KMS-11 (cell line): Measurements from ENCODE around the gene RAX.
"Not testable (repeated sequence)": the region's sequence is repeated elsewhere in the genome, so short reads cannot be mapped to it uniquely, and the experiment has no call there.

Experiments
- H2AFZ ChIP-seq: fragments of 200-600 bp; sonication (generic); 2 replicates; pipeline ENCODE4 v1.6.1; 2016; ENCODE audit warnings: antibody characterized with exemption, mixed run types, low read depth
- H3K27ac ChIP-seq: fragments of 200-600 bp; sonication (generic); 2 replicates; pipeline ENCODE4 v1.6.1; 2016; ENCODE audit warnings: mild to moderate bottlenecking, mixed run types
- H3K27me3 ChIP-seq: fragments of 200-600 bp; sonication (generic); 2 replicates; pipeline ENCODE4 v1.6.1; 2017; ENCODE audit warnings: mild to moderate bottlenecking, low read depth, mixed run types, moderate library complexity; ENCODE audit not compliant: insufficient read depth
- H3K36me3 ChIP-seq: fragments of 200-600 bp; sonication (generic); 2 replicates; pipeline ENCODE4 v1.6.1; 2017; ENCODE audit warnings: mild to moderate bottlenecking, mixed run types; ENCODE audit not compliant: insufficient read depth
- H3K4me1 ChIP-seq: fragments of 200-600 bp; sonication (generic); 2 replicates; pipeline ENCODE4 v1.6.1; 2016; ENCODE audit warnings: mild to moderate bottlenecking, low read depth, mixed run types; ENCODE audit not compliant: poor library complexity, severe bottlenecking
- H3K4me2 ChIP-seq: fragments of 200-600 bp; sonication (generic); 2 replicates; pipeline ENCODE4 v1.7.0; 2016; ENCODE audit warnings: mild to moderate bottlenecking, mixed run types
- H3K4me3 ChIP-seq: fragments of 200-600 bp; sonication (generic); IDR thresholded peaks from 2 replicates; pipeline ENCODE4 v1.6.1; 2017; ENCODE audit warnings: low read depth, low read length, mixed read lengths; ENCODE audit not compliant: insufficient read depth
- H3K79me2 ChIP-seq: fragments of 200-600 bp; sonication (generic); 2 replicates; pipeline ENCODE4 v1.6.1; 2016; ENCODE audit warnings: low read depth, mixed run types; ENCODE audit not compliant: insufficient read depth
- H3K9ac ChIP-seq: fragments of 200-600 bp; sonication (generic); 2 replicates; pipeline ENCODE4 v1.6.1; 2016; ENCODE audit warnings: mild to moderate bottlenecking, mixed run types
- H4K20me1 ChIP-seq: fragments of 200-600 bp; sonication (generic); 2 replicates; pipeline ENCODE4 v1.6.1; 2016; ENCODE audit warnings: mild to moderate bottlenecking, mixed run types; ENCODE audit not compliant: insufficient read depth
- CTCF ChIP-seq: fragments of 200-600 bp; sonication (generic); conservative IDR thresholded peaks from 2 replicates; pipeline ENCODE4 v1.6.1; 2017; ENCODE audit warnings: low read depth, mild to moderate bottlenecking, antibody characterized with exemption, low read length, moderate library complexity, mixed read lengths

The RAX gene

GRCh38 chr18:59265246-59265973 lies 7.8 kb downstream of the RAX start:
- no peak overlapping the region for H3K27ac ChIP-seq
- no peaks in the 10 kb centered on the region for H3K79me2 ChIP-seq
- no peaks in the 10 kb centered on the region for H4K20me1 ChIP-seq
- peak overlapping the region; percentile 94 for H2AFZ ChIP-seq
- no peaks in the 10 kb centered on the region for H3K36me3 ChIP-seq
- H3K4me2 ChIP-seq, result peak overlapping the region; percentile 94
- H3K4me1 ChIP-seq, result peaks cover 3% of the 10 kb centered on the region
- H3K9ac ChIP-seq, result peak overlapping the region; percentile 39; the same call in 1 of the 2 replicates
- H3K27me3 ChIP-seq, result peaks cover 13% of the 10 kb centered on the region; the same call in 1 of the 2 replicates
- no peak overlapping the region for H3K4me3 ChIP-seq
- TF ChIP-seq CTCF, result no peak

DNA sequence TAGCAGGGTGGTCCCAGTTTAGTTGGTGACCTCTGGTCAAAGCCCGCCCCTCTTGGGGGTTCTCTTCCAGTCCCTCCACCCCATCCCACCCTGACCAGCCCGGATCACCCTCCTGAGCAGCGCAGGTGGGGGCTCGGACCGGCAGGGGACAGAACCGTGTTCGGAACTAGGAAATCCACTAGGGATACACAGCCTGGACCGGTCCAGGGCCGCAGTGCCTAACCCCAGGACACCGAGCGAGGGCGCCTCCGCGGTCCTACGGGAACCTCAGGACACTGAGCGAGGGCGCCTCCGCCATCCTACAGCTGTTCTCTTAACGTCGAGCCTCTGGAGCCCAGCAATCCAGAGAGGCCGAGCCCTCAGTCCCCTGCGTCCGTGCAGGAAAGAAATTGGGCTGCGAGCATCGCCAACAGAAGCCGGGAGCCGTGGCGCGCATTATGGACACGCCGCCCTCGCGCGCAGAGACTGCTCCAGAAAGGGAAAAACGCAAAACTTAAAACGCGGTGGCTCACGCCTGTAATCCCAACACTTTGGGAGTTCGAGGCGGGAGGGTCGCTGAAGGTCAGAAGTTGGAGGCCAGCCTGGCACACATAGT lies 8.5 kb downstream of the RAX start:
- H3K4me2 ChIP-seq, result peak overlapping the region; percentile 94
- H3K9ac ChIP-seq, result no peak overlapping the region
- H3K4me3 ChIP-seq, result no peak overlapping the region

DNA sequence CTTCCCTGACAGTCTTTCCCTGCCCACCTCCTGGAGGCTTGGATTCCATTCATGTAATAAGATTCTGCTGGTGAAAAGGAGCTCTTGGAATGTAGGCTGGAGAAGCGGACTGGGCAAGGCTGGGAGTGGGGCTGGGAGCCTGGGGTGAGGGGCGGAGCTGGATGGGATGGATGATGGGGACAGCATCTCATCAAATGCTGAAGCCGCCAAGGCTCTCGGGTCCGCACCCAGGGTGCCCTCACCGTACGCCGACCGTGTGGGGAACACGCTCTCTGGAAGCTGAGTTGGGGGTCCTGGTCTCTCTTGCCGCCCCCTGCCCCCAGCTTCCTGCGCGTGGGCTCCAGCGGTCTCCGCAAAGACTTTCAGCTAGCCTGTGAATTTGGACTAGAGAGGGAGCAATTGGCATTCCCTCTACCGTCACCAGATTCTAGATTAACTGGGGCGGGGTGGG lies 9.1 kb downstream of the RAX start:
- no peak overlapping the region for H3K9ac ChIP-seq
- no peaks in the 10 kb centered on the region for H4K20me1 ChIP-seq
- no peak for TF ChIP-seq CTCF
- H3K27me3 ChIP-seq, result peaks cover 6% of the 10 kb centered on the region; the same call in 1 of the 2 replicates
- no peaks in the 10 kb centered on the region for H3K4me1 ChIP-seq
- no peak overlapping the region for H3K4me3 ChIP-seq
- H3K27ac ChIP-seq, result no peak overlapping the region
- H2AFZ ChIP-seq, result no peak overlapping the region
- H3K79me2 ChIP-seq, result no peaks in the 10 kb centered on the region
- no peak overlapping the region for H3K4me2 ChIP-seq
- H3K36me3 ChIP-seq, result no peaks in the 10 kb centered on the region

More for the DNA sequence above, 8.5 kb downstream of the RAX start:
- no peaks in the 10 kb centered on the region for H3K36me3 ChIP-seq
- H3K27ac ChIP-seq, result no peak overlapping the region
- no peaks in the 10 kb centered on the region for H3K4me1 ChIP-seq
- no peak for TF ChIP-seq CTCF
- H3K79me2 ChIP-seq, result no peaks in the 10 kb centered on the region
- peaks cover 8% of the 10 kb centered on the region; the same call in 1 of the 2 replicates for H3K27me3 ChIP-seq
- no peaks in the 10 kb centered on the region for H4K20me1 ChIP-seq
- peak overlapping the region; percentile 94 for H2AFZ ChIP-seq

DNA sequence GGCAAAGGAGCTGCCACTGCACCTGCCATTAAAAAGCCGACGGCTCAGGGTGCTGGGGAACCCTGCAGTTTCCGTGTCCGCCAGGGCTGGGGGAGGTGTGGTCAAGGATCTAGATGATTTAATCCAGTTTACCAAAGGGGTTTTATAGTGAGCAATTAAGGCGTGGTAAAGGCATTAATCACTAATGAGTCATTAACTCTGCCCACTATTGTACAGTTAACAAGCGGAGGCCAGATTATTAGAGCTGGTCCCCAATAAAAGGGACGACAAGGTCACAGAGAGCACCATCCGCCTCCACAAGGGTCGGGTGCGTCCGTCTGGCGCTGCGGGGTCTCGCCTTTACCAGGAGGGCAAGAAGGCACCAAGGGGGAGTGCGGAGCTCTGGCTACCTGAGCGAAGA lies 9.6 kb downstream of the RAX start:
- Histone ChIP-seq H2AFZ (no peak overlapping the region), H3K4me1 (no peaks in the 10 kb centered on the region), H3K9ac (no peak overlapping the region), H3K27ac (no peak overlapping the region), H3K4me3 (no peak overlapping the region), H3K79me2 (no peaks in the 10 kb centered on the region), H3K27me3 (peaks cover 6% of the 10 kb centered on the region; the same call in 1 of the 2 replicates), H3K4me2 (no peak overlapping the region), H4K20me1 (no peaks in the 10 kb centered on the region), H3K36me3 (no peaks in the 10 kb centered on the region)
- no peak for TF ChIP-seq CTCF

GRCh38 chr18:59262243-59262642 lies 11.0 kb downstream of the RAX start:
- H3K4me2 ChIP-seq, H3K9ac ChIP-seq, H3K4me3 ChIP-seq, H3K27ac ChIP-seq, H2AFZ ChIP-seq, H3K27me3 ChIP-seq, H4K20me1 ChIP-seq, H3K36me3 ChIP-seq, H3K4me1 ChIP-seq, H3K79me2 ChIP-seq: not testable (repeated sequence)

GRCh38 chr18:59261842-59262241 lies 11.4 kb downstream of the RAX start:
- H3K4me1 ChIP-seq, H3K4me3 ChIP-seq, H4K20me1 ChIP-seq, H3K79me2 ChIP-seq, H3K4me2 ChIP-seq, H3K36me3 ChIP-seq, H3K9ac ChIP-seq, H3K27ac ChIP-seq, H3K27me3 ChIP-seq, H2AFZ ChIP-seq: not testable (repeated sequence)

DNA sequence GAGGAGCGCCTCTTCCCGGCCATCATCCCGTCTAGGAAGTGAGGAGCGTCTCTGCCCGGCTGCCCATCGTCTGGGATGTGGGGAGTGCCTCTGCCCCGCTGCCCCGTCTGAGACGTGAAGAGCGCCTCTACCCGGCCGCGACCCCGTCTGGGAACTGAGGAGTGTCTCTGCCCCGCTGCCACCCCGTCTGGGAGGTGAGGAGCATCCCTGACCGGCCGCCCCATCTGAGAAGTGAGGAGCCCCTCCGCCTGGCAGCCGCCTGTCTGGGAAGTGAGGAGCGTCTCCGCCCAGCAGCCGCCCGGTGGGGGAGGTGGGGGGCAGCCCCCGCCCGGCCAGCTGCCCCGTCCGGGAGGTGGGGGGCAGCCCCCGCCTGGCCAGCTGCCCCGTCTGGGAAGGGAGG lies 17.8 kb downstream of the RAX start:
- H4K20me1 ChIP-seq, H3K4me3 ChIP-seq: not testable (repeated sequence)

More for the DNA sequence above, 17.8 kb downstream of the RAX start:
- not testable (repeated sequence) for H3K27me3 ChIP-seq, H3K79me2 ChIP-seq, H3K4me2 ChIP-seq, H2AFZ ChIP-seq, H3K27ac ChIP-seq, H3K36me3 ChIP-seq, H3K9ac ChIP-seq, H3K4me1 ChIP-seq
